ENCODE results near the gene ITIH5.

ITIH5 gene

GRCh38 chr10:7625836-7626235 lies 40.9 kb downstream of the ITIH5 start:
- DNase-seq, result no peak

DNA sequence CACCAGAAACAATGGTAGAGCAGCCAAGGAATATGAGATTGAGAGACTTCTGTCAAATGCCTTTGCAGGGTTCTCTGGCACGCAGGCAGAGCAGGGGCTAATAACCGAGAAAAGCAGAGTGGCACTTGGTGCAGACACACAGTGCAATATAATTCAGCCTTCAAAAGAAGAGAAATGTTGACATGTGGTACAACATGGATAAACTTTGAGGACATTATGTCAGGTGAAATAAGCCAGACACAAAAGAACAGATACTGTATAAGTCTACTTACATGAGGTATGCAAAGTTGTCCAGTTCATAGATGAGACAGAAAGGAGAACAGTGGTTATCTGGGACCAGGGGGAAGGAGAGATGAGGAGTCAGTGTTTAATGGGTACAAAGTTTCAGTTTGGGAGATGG lies 41.8 kb downstream of the ITIH5 start:
- DNase-seq, result no peak

GRCh38 chr10:7622969-7623368 lies 43.8 kb downstream of the ITIH5 start:
- peak in 1 of 2 experiments; percentile 36 for DNase-seq

- DNase-seq, result no peak
Observed at GRCh38 chr10:7618461-7618860, 48.3 kb downstream of the ITIH5 start.

- no peak for DNase-seq
Observed at GRCh38 chr10:7611909-7612308, 54.9 kb downstream of the ITIH5 start.

DNA sequence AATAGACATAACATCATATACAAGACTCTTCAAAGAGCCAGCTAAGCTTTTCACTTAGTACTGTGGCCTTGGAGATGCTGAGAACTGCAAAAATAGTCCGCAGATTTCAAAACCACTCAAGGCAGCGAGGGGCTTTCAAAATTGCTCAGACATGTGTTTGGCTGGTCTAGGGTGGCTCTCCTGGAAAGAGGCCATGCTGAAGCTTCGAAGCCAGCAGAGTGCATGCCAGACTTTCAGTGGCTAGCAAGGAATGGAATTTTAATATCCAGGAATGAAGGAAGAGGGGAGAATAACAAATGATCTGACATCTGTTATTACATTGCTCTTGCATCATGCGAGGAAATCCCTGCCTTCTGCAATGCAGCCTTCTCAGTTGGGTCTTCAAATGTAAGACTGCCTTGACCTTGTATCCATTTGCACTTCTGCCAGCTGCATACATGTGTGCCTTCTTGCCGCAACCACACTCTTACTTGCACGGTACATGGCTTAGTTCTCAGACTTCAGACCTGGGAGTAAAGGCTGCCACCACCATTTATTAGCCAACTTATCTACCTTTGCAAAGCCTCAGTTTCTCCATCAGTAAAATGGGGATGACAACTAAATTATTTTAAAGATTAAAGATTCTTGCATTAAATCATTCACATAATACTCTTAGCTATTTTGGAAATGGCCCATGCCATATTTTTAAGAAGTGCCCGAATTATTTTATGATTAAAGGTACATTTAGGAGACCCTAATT lies 55.9 kb downstream of the ITIH5 start:
- no peak for DNase-seq

GRCh38 chr10:7610026-7610425 lies 56.7 kb downstream of the ITIH5 start:
- no peak for DNase-seq

GRCh38 chr10:7609556-7609955 lies 57.2 kb downstream of the ITIH5 start:
- no peak for DNase-seq

DNA sequence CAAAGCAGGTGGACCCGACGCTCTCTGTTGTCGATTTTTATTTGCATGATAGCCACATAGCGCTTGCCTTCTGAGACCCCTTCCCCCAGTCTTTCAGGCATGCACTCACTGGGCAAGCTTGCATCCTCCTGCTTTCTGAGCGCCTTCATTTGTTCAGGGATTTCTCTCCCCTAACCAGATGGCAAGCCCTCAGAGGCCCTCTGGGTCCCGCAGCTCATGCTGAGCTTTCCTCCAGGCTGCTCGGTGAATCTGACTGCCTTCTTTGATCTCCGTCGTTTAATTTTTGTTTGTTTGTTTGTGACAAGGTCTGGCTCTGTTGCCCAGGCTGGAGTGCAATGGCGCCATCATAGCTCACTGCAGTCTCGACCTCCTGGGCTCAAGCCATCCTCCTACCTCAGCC lies 58.8 kb downstream of the ITIH5 start:
- DNase-seq, result no peak

DNA sequence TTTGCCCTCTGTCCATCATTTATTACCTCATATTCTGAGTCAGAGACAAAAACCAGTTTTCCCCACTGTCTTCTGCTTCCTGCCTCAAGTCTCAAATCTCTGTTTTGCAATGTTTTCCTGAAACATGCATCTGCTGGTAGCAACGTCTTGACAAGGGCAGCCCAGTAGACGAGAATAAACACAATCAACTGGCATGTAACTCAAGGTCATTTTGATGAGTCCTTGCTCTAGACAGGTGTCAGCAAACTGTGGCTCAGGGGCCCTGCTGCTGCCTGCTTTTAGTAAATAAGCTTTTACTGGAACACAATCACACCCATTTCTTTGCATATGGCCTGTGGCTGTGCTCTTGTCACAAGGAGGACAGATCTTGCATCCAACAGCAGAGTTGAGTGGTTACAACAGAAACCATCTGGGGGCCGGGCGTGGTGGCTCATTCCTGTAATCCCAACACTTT lies 59.8 kb downstream of the ITIH5 start:
- DNase-seq, result no peak

DNA sequence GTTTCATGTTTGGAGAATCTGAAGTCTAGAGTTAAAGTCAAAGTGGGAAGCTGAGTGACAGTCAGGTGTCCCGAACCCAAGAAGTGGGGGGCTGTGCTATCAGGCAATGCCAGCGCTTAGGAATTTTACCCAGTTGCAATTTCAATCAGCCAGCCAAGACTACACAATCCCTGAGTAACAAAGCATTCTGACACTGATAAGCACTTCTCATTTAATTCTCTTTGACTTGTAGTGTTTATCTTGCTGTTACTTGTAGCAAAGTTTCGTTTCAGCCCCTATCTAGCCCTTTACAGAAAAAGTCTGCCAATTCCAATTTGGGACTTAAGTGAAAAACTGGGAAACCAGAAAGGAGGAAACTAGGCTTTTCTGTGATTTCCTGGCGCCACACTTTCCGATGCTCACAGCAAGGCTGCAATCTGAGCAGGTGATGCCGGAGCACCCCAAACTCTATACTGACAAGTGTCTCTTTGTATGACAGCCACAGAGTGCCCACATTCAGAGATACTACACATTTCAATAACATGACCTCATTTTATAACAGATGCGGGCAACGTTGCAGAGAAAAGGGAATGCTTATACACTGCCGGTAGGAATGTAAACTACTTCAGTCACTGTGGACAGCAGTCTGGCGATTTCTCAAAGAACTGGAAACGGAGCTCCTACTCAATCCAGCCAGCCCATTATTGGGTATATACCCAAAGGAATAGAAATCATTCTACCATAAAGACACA lies 61.0 kb downstream of the ITIH5 start:
- no peak for DNase-seq

- DNase-seq, result no peak
Observed at GRCh38 chr10:7601023-7601656, 65.6 kb downstream of the ITIH5 start.

GRCh38 chr10:7598771-7599170 lies 68.0 kb downstream of the ITIH5 start:
- no peak for DNase-seq

DNA sequence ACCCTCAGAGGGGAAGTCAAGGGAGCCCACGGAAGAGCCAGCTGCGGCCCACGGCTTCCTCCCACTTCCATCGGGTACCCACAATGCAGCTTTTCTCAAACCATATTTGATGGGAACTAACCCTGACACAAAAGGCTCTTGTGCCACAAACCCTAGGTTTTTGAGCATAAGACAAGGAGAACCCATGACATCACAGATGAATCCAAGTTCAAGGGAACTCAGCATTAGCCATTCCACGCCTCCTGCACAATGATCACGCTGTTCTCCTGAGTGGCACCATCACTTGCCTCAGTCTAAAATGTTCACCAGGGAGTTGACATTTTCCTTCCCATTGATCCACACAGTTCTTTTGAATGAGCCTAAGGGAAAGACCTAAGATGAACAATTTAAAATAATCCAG lies 70.4 kb downstream of the ITIH5 start:
- no peak for DNase-seq

DNA sequence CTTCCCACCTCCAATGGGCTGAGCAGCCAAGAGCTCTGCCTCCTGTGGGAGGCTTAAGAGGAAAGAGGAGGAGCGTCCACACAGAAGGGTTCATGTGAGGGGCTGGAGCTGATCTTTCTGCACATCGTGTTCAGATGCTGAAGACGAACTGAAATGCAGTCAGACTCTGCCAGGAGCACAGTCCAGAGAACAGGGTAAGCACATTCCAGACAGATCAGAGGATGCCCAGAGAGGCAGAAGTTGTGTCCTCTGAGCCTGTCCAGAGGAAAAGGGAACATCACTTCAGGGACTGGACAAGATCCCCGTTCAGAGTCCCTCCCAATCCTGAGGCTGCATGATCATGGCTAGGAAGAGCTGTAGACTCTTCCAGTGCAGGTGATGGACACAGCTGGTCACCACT lies 72.9 kb downstream of the ITIH5 start:
- DNase-seq, result no peak

DNA sequence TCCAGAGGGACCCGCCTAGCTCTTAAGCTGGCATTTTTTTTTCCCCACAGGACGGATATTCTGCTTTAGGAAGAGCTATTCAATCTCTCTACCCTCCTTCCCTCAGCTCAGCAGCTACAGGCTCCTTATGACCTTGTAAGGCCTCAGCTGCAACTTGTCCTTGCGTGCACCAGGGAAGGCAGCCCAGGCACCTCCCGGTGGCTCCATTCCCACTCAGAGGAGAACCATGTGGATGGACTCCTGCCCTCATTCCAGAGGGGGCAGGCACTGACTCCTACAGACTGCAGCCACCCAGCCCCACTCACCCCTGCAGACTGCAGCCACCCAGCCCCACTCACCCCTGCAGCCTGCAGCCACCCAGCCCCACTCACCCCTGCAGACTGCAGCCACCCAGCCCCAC lies 73.7 kb downstream of the ITIH5 start:
- no peak for DNase-seq

DNA sequence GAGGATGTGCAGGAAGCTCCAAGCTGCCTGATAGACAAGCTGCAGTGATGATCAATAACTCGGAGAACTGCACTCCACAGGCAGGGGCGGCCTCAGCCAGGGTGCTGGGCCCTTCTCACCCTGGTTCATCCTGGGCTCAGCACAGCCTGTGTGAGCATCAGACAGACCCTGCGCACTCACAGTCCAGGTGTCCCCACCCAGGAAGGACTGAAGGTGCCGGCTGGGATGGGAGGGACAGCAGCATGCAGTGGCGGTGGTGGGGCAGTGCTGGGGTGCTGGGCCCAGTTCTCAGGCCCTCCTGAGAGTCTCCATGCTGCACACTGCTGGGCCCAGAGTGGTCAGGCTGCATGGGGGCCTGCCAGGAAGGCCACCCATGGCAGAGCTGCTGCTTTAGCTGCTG lies 74.1 kb downstream of the ITIH5 start:
- DNase-seq, result no peak

GRCh38 chr10:7590271-7590670 lies 76.5 kb downstream of the ITIH5 start:
- DNase-seq, result no peak

DNA sequence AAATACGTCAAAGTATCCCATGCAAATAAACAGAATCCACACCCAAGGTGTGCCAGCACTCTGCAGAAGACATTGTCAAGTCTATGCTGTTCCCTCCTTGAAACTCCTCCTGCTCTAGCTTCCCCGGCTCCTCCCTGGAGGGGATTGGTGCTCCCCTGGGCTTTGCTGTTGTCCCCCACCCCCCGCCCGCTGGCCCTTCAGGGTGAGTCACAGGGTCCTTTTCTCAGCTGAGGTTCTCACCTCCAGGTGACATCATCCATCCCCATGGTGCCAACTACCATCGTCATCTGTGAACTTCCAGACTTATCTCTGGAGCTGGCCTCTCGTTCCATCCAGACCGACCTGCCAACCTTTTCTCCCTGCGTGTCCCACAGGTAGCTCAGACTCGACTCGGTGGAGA lies 77.0 kb downstream of the ITIH5 start:
- no peak for DNase-seq

- DNase-seq, result no peak
Observed at GRCh38 chr10:7587865-7588188, 78.9 kb downstream of the ITIH5 start.

DNA sequence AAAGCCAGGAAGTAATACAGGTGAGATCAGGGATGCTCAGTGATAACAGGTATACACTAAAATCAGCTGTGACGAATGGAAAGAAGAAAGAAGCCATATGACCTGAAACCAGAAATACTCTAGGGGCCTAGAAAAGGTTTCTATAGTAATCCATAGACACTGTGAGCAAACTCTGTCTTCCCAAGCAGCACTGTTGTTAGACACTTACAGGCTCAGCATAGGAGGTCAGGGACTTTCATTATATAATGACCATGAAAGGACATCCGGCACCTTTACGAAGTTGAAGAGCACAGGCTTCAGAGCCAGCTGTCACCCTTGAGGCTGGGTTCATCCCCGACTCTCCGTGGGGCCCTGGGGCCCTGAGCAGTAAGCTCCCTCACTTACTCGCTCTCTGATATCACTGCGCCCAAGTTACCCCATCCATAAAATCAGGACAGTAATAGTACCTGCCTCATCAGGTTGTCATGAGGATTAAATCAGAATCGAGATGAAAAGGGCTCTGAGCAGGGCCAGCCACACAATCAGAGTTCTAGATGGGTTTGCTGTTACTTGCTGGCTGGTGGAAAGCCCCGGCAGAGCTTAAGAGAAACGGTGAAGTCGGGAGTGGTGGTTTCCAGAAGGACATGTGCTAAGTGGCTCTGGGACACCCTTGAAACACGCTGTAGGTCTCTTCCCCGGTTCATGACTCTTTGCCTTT lies 79.5 kb downstream of the ITIH5 start:
- DNase-seq, result no peak

GRCh38 chr10:7585228-7585627 lies 81.5 kb downstream of the ITIH5 start:
- no peak for DNase-seq

DNA sequence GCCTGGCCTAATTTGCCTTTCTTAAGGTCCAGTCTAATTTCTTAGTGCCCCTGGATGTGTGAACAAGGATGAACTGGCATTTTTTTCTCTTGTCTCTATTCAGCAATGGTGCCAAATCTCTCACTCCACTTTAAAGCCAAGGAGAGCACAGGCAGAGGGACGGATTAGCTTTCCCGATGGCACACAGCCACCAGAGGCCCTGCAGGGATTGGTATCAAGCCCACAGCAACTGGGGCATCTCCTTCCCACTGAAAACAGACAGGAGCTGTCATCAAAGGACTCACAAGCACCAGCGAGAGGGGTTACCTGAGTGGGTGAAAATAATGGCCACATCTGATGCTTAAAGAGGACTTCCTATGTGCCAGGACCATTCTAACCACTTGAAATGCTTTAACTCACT lies 83.1 kb downstream of the ITIH5 start:
- DNase-seq, result no peak

DNA sequence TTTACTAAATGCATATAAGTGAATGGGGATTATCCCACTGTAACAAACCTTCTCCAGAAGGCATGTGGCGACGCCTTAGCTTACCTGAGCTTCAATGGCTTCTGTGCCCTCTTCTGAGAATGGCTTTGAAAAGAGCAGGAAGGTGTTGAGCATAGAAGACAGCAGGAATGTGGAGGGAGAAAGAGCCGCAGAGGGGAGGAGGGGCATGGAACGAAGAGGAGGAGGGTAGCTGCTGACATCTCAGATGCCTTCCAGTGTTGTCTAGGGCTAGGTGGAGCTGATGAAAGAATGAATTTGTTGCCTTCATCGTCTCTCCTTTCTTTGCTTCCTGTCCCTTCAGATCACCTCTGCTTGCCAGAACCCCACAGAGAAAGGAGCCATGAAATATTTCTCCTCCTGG lies 86.2 kb downstream of the ITIH5 start:
- no peak for DNase-seq
